Testis (tissue), 3 donors: ENCODE data around the gene ELMO3. TPM values are rescaled to one million over a fixed set of nuclear protein-coding genes. Genes with fewer than 3 reads are reported as not detected.

ENCODE experiments used
- DNase-seq: peaks from one replicate; pipeline ENCODE4 v3.0.0-alpha.2; 2019
- H3K27ac ChIP-seq, 2 donors: fragments of 200-600 bp; sonication (generic); one replicate each; pipeline ENCODE4 v1.5.1; 2019
- H3K27me3 ChIP-seq: fragments of 200-600 bp; sonication (generic); one replicate; pipeline ENCODE4 v1.5.1; 2019
- H3K36me3 ChIP-seq: fragments of 200-600 bp; sonication (generic); one replicate; pipeline ENCODE4 v1.5.1; 2017; ENCODE audit warnings: low read depth; ENCODE audit errors: missing control alignments
- H3K4me1 ChIP-seq: fragments of 200-600 bp; sonication (generic); one replicate; pipeline ENCODE4 v1.5.1; 2019
- H3K4me3 ChIP-seq, 2 donors: fragments of 200-600 bp; sonication (generic); one replicate each; pipeline ENCODE4 v1.5.1; 2017 to 2019
- H3K9me3 ChIP-seq: fragments of 200-600 bp; sonication (generic); one replicate; pipeline ENCODE4 v1.5.1; 2017
- POLR2A ChIP-seq: fragments of 450-650 bp; IDR thresholded peaks from one replicate; pipeline ENCODE4 v1.6.1; 2017; ENCODE audit warnings: antibody characterized with exemption, mild to moderate bottlenecking, moderate library complexity
- WGBS, 2 donors: methylation state at CpG; one replicate each; pipeline ENCODE4 v1.1.5; 2018; 5-methylcytosine and 5-hydroxymethylcytosine counted together
- intact Hi-C: fragments of 100-400 bp; cut with DNase I; formaldehyde crosslinking; loops from one replicate; pipeline ENCODE4 v1.15.1; 2023; ENCODE audit warnings: low total_unique reads
- polyA plus RNA-seq: library from polyadenylated mRNA; stranded (reverse); fragments of 350-450 nt; fragmentation: Illumina TruSeq; extraction: RNeasy Lipid Tissue Mini Kit (QIAGEN cat#74804); gene quantifications from one replicate; pipeline ENCODE4 v1.2.3, GENCODE V29; 2014; ENCODE audit warnings: low read depth, low replicate concordance; ENCODE audit not compliant: insufficient read depth
- total RNA-seq, 2 donors: library from RNA; depleted of rRNA; stranded (reverse); fragments of >200 nt; gene quantifications; one replicate each; pipeline ENCODE4 v1.2.3, GENCODE V29; 2016
- TF ChIP-seq, protein P1 (sequence below), 3 experiments: fragments of 450-650 bp in 2 of 3; fragments of 200-600 bp in 1 of 3; sonication (generic) in 1 of 3; IDR thresholded peaks; one replicate each; pipeline ENCODE4 v1.5.1; 2016 to 2019; ENCODE audit warnings: antibody characterized with exemption in 3 of 3, mild to moderate bottlenecking in 2 of 3, moderate library complexity in 1 of 3

ELMO3 gene
- total and polyA plus RNA-seq, 3 donors from 2014 or later: 9.3 to 22.2 (median 10.5) TPM

DNA sequence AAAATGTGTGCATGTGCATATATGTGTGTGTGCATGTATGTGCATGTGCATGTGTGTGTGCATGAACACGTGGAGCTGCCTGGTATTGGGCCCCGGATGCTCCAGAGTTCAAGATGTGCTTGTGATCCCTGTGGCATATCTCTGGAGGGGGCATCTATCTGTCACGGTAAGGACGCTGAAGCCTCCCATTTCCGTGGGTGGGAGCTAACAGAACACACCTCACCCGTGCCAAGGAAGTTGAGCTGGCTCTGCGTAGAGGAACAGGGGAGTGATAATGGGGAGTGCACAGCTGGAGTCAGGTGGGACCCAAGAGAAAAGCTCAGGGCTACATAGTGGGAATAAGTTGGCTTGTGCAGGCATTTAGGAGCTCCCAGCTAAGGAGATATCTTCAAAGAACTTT is 12.7 kb downstream of the ELMO3 start:
- no peak for TF ChIP-seq POLR2A
- TF ChIP-seq, protein P1, sequence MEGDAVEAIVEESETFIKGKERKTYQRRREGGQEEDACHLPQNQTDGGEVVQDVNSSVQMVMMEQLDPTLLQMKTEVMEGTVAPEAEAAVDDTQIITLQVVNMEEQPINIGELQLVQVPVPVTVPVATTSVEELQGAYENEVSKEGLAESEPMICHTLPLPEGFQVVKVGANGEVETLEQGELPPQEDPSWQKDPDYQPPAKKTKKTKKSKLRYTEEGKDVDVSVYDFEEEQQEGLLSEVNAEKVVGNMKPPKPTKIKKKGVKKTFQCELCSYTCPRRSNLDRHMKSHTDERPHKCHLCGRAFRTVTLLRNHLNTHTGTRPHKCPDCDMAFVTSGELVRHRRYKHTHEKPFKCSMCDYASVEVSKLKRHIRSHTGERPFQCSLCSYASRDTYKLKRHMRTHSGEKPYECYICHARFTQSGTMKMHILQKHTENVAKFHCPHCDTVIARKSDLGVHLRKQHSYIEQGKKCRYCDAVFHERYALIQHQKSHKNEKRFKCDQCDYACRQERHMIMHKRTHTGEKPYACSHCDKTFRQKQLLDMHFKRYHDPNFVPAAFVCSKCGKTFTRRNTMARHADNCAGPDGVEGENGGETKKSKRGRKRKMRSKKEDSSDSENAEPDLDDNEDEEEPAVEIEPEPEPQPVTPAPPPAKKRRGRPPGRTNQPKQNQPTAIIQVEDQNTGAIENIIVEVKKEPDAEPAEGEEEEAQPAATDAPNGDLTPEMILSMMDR (IDR thresholded peaks at IDR 0.05): no peak
- Histone ChIP-seq H3K4me1 (peaks cover 14% of the 10 kb centered on the region), H3K36me3 (no peaks in the 10 kb centered on the region), H3K9me3 (no peaks in the 10 kb centered on the region), H3K27me3 (no peaks in the 10 kb centered on the region), H3K27ac (no peak overlapping the region), H3K4me3 (no peak overlapping the region)
- intact Hi-C loops: no loop called here
- 51 to 54% methylated on average over 4 to 7 of the region's 7 CpGs for WGBS, 2 donors
- DNase-seq: no peak

DNA sequence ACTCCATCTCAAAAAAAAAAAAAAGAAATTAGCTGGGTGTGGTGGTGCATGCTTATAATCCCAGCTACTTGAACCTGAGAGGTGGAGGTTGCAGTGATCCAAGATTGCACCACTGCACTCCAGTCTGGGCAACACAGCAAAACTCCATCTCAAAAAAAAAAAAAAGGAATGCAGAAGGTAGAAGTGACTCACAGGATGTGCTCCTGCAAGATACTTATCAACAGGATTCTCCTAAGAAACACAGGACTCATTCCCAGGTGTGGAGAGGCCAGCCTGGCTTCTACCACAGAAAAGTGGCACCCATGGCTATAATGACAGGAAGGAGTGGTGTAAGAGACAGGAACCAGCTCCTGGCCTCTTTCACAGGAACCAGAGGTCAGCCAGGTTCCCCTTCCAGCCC is 13.8 kb downstream of the ELMO3 start:
- Histone ChIP-seq H3K27me3 (no peaks in the 10 kb centered on the region), H3K4me1 (peaks cover 5% of the 10 kb centered on the region), H3K36me3 (no peaks in the 10 kb centered on the region), H3K27ac (no peak overlapping the region), H3K4me3 (no peak overlapping the region), H3K9me3 (no peaks in the 10 kb centered on the region)
- intact Hi-C loops: no loop called here
- TF ChIP-seq, protein P1 (IDR thresholded peaks at IDR 0.05): no peak
- no peak for TF ChIP-seq POLR2A
- DNase-seq: no peak

DNA sequence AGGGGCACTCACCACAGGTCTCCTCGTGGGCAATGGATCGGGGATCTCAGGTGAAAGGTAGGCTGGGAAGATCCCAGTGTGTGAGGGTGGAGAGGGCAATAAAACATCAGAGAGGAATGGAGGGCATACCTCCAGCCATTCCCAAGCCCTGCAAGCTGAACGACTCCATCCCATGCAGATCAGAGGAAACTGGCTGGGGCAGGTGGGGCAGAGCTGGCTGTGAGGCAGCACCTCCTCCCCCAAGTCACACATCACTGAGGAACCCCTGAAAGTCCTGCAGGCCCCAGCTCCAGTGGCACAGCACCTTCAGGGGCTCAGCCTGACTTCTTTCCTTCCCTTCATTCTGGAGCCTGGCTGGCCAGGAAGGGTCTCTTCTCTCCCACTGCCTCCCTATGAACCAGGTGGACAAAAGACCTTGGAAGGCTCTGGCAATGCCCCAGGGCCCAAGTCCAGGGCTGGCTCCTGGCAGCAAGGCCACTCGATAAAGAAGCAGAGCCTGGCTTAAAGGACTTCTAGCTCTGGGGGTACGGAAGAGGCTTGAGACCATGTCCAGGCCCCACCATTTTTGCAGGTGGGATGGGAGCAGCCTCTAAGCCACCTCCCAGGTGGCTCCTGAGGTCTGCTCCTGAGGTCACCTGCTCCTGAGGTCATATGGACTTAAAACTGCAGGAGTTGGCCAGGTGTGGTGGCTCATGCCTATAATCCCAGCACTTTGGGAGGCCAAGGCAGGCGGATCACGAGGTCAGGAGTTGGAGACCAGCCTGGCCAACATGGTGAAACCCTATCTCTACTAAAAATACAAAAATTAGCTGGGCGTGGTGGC is 14.5 kb downstream of the ELMO3 start:
- DNase-seq: no peak
- H3K4me1 ChIP-seq: no peaks in the 10 kb centered on the region
- no peaks in the 10 kb centered on the region for H3K9me3 ChIP-seq
- 66 to 74% methylated on average over 6 to 8 of the region's 8 CpGs for WGBS, 2 donors
- no peaks in the 10 kb centered on the region for H3K36me3 ChIP-seq
- no peaks in the 10 kb centered on the region for H3K27me3 ChIP-seq
- intact Hi-C loops: no loop called here
- H3K27ac ChIP-seq: no peak overlapping the region
- H3K4me3 ChIP-seq: no peak overlapping the region
- TF ChIP-seq, protein P1 (IDR thresholded peaks at IDR 0.05): no peak
- TF ChIP-seq POLR2A: no peak

DNA sequence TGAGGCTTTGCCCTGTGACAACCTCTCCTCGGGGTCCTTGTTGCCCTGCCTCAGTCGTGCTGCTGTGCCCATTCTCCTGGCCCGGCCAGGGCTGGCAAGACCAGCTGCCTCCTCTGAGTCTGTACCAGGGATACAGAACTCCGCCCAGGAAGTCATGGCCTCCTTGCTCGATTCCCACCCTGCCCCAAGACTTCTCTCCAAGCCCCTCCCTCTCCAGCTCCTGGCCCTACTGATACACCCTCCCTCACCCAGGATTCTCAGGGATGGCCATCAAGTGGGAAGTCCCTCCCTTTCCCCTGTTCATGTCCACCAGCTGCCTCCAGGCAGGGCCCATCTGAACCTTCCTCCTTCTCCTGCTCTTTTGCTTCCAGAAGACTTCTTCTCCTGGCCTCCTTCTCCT is 16.8 kb downstream of the ELMO3 start:
- no peaks in the 10 kb centered on the region for H3K27me3 ChIP-seq
- intact Hi-C loops: no loop called here
- no peaks in the 10 kb centered on the region for H3K9me3 ChIP-seq
- WGBS, 2 donors: 82% methylated on average over 5 of the region's 5 CpGs
- no peaks in the 10 kb centered on the region for H3K4me1 ChIP-seq
- no peak overlapping the region for H3K4me3 ChIP-seq
- no peaks in the 10 kb centered on the region for H3K36me3 ChIP-seq
- TF ChIP-seq POLR2A: no peak
- TF ChIP-seq, protein P1 (IDR thresholded peaks at IDR 0.05): no peak
- H3K27ac ChIP-seq: no peak overlapping the region
- no peak for DNase-seq
